ENCODE data around the gene FBH1. TPM values are rescaled to one million over a fixed set of nuclear protein-coding genes. Genes with fewer than 3 reads are reported as not detected.
A peak's percentile ranks its signal among the peaks of the same experiment; 100 is the strongest.

FBH1 gene
- total RNA-seq, 1 donor from 2014 or later: 73.3 TPM

DNA sequence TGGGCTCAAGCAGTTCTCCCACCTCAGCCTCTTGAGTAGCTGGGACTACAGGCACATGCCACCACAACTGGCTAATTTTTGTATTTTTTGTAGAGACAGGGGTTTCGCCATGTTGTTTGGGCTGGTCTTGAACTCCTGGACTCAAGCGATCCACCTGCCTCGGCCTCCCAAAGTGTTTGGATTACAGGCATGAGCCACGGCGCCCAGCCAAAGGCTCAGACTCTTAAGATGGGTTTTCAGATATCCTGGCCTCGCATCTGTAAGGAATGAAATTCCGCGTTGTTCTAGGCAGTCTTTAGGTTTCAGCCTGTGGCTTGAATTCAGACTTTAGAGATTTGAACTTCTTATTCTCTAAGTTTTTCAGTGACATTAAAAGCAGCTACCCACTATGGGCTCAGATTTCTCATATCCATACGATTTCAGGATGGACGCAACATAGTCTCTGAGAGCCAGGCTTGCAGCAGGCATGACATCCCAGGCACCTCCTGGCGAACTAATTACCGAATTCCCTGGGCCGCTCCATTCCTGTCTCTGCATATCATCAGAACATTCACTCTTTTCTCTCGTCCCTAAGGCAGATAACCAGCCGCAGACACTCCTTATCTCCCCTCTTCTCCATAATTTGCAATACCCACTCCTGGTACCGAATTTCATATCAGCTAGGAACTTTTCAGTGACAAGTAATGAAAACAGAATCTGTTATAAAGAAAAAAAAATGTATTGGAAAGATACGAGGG lies 57.6 kb downstream of the FBH1 start:
- ATAC-seq: no peak
- peaks cover 78% of the 10 kb centered on the region for H3K4me1 ChIP-seq
- H3K27me3 ChIP-seq: no peaks in the 10 kb centered on the region
- TF ChIP-seq, protein P1, sequence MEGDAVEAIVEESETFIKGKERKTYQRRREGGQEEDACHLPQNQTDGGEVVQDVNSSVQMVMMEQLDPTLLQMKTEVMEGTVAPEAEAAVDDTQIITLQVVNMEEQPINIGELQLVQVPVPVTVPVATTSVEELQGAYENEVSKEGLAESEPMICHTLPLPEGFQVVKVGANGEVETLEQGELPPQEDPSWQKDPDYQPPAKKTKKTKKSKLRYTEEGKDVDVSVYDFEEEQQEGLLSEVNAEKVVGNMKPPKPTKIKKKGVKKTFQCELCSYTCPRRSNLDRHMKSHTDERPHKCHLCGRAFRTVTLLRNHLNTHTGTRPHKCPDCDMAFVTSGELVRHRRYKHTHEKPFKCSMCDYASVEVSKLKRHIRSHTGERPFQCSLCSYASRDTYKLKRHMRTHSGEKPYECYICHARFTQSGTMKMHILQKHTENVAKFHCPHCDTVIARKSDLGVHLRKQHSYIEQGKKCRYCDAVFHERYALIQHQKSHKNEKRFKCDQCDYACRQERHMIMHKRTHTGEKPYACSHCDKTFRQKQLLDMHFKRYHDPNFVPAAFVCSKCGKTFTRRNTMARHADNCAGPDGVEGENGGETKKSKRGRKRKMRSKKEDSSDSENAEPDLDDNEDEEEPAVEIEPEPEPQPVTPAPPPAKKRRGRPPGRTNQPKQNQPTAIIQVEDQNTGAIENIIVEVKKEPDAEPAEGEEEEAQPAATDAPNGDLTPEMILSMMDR (IDR thresholded peaks at IDR 0.05): no peak
- DNase-seq: no peak
- peaks cover 6% of the 10 kb centered on the region for H3K36me3 ChIP-seq
- H3K27ac ChIP-seq: peak overlapping the region; percentile 84
- H3K4me3 ChIP-seq: no peak overlapping the region
- intact Hi-C loops (cut with DNase I): no loop called here
- H3K9me3 ChIP-seq: no peaks in the 10 kb centered on the region

DNA sequence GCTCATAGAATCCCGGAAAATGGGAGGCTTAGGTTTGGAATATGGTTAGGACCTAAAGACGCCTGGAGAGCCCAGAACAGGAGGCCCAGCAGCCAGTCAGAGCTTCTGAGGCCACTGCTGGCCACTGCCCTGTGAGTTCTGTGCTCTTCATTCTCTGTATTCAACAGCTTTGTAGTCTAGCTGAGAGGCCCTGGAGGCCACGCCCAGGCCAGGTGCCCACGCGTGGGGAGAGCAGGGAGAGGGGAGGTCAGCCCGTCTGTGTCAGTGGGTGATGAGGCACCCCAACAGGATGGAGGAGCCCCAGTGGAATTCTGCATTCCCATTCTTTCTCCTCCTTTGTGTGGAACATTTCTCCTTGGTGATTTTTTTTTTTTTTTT lies 58.2 kb downstream of the FBH1 start:
- TF ChIP-seq, protein P1 (IDR thresholded peaks at IDR 0.05): no peak
- Histone ChIP-seq H3K4me1 (peaks cover 74% of the 10 kb centered on the region), H3K36me3 (peaks cover 12% of the 10 kb centered on the region), H3K27ac (no peak overlapping the region), H3K9me3 (no peaks in the 10 kb centered on the region), H3K4me3 (no peak overlapping the region), H3K27me3 (no peaks in the 10 kb centered on the region)
- intact Hi-C loops (cut with DNase I): no loop called here
- ATAC-seq (no peak), DNase-seq (no peak)

DNA sequence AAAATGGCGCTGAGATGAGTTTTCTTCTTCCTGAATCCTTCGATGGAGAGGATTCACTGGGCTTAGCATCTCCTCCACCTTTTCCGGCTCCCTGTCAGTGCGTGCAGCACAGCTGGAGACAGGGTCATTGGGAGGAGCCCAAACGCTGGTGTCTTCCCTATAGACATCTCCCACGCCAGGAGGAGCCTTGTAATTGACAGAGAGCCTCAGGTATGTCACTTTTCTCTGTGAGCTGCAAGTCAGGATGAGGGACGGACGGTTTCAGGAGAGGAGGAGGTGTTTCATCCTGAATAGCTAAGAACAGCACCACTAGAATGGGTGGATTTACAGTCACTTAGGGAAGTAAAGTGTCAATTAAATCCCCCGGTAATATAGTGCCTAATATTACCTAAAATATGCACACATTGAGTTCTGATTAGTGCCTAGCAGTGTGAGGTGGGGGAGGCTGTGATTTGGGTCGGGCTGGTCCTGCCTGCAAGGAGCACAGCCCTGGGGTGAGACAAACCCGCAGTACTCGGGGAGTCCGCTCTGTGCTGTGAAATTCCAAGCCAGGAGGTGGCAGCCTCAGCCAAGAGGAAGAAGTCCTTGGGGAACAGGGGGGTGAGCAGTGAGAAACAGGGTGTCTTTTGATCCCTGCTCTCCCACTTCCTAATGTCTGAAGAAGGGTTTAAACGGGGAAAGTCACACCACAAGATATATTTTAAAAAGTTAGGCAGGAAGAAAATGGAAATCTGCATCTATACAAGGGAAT lies 59.1 kb downstream of the FBH1 start:
- H3K9me3 ChIP-seq: no peaks in the 10 kb centered on the region
- peaks cover 65% of the 10 kb centered on the region for H3K4me1 ChIP-seq
- H3K27ac ChIP-seq: peak overlapping the region; percentile 81
- intact Hi-C loops (cut with DNase I): no loop called here
- no peaks in the 10 kb centered on the region for H3K27me3 ChIP-seq
- TF ChIP-seq, protein P1 (IDR thresholded peaks at IDR 0.05): peak; percentile 58
- no peak overlapping the region for H3K4me3 ChIP-seq
- H3K36me3 ChIP-seq: peaks cover 18% of the 10 kb centered on the region
- peak; percentile 82 for DNase-seq
- ATAC-seq: peak; percentile 72

GRCh38 chr10:5951167-5951711 lies 61.2 kb downstream of the FBH1 start:
- ATAC-seq (peak; percentile 89), DNase-seq (peak; percentile 77)
- Histone ChIP-seq H3K4me3 (no peak overlapping the region), H3K27ac (peak overlapping the region; percentile 81), H3K4me1 (peaks cover 47% of the 10 kb centered on the region), H3K27me3 (no peaks in the 10 kb centered on the region), H3K36me3 (peaks cover 35% of the 10 kb centered on the region), H3K9me3 (no peaks in the 10 kb centered on the region)
- TF ChIP-seq, protein P1 (IDR thresholded peaks at IDR 0.05): no peak
- intact Hi-C loops (cut with DNase I): no loop called here

- TF ChIP-seq, protein P1 (IDR thresholded peaks at IDR 0.05): no peak
- no peak for ATAC-seq
- H3K4me1 ChIP-seq: peaks cover 41% of the 10 kb centered on the region
- no peak for DNase-seq
- no peak overlapping the region for H3K4me3 ChIP-seq
- no peaks in the 10 kb centered on the region for H3K27me3 ChIP-seq
- intact Hi-C loops (cut with DNase I): no loop called here
- peak overlapping the region; percentile 81 for H3K27ac ChIP-seq
- H3K36me3 ChIP-seq: peaks cover 35% of the 10 kb centered on the region
- no peaks in the 10 kb centered on the region for H3K9me3 ChIP-seq
Observed at GRCh38 chr10:5951721-5952407, 61.8 kb downstream of the FBH1 start.
